Activated T-helper 2 cell treated with anti-CD3 and anti-CD28 coated beads, Interferon-gamma antibody, Interleukin-2, Interleukin-4, amounts not matched to agents 10 μg/mL and 5 μg/mL and 100 μg/mL, durations not matched to agents 14 hours and 24 hours and 36 hours (primary cell): Measurements from ENCODE around the gene SBK1. TPM values are rescaled to one million over a fixed set of nuclear protein-coding genes. Genes with fewer than 3 reads are reported as not detected.
"Not testable (repeated sequence)": the region's sequence is repeated elsewhere in the genome, so short reads cannot be mapped to it uniquely, and the experiment has no call there.

Experiments used
- DNase-seq: peaks from one replicate; pipeline ENCODE4 v3.0.0; 2021; ENCODE audit warnings: low spot score
- H3K27ac Mint-ChIP-seq: one replicate; pipeline ENCODE4 v1.8.0; 2021; ENCODE audit warnings: mixed read lengths
- H3K27me3 Mint-ChIP-seq: one replicate; pipeline ENCODE4 v1.8.0; 2021; ENCODE audit warnings: low read depth, mixed read lengths
- H3K36me3 Mint-ChIP-seq: one replicate; pipeline ENCODE4 v1.8.0; 2021; ENCODE audit warnings: low read depth, mixed read lengths
- H3K4me1 Mint-ChIP-seq: one replicate; pipeline ENCODE4 v1.8.0; 2021; ENCODE audit warnings: low read depth, mixed read lengths
- H3K4me3 Mint-ChIP-seq: one replicate; pipeline ENCODE4 v1.8.0; 2021; ENCODE audit warnings: low read depth, mild to moderate bottlenecking, moderate library complexity, mixed read lengths
- H3K9me3 Mint-ChIP-seq: one replicate; pipeline ENCODE4 v1.8.0; 2021; ENCODE audit warnings: mixed read lengths
- intact Hi-C: fragments of 100-400 bp; cut with micrococcal nuclease; formaldehyde crosslinking; loops from one replicate; pipeline ENCODE4 v1.15.1; 2023
- total RNA-seq: library from RNA; stranded (reverse); gene quantifications from 2 replicates; pipeline ENCODE4 v1.2.3, GENCODE V29; 2022

The SBK1 gene
- 1.3 and 1.4 TPM in 2 replicates for total RNA-seq

DNA sequence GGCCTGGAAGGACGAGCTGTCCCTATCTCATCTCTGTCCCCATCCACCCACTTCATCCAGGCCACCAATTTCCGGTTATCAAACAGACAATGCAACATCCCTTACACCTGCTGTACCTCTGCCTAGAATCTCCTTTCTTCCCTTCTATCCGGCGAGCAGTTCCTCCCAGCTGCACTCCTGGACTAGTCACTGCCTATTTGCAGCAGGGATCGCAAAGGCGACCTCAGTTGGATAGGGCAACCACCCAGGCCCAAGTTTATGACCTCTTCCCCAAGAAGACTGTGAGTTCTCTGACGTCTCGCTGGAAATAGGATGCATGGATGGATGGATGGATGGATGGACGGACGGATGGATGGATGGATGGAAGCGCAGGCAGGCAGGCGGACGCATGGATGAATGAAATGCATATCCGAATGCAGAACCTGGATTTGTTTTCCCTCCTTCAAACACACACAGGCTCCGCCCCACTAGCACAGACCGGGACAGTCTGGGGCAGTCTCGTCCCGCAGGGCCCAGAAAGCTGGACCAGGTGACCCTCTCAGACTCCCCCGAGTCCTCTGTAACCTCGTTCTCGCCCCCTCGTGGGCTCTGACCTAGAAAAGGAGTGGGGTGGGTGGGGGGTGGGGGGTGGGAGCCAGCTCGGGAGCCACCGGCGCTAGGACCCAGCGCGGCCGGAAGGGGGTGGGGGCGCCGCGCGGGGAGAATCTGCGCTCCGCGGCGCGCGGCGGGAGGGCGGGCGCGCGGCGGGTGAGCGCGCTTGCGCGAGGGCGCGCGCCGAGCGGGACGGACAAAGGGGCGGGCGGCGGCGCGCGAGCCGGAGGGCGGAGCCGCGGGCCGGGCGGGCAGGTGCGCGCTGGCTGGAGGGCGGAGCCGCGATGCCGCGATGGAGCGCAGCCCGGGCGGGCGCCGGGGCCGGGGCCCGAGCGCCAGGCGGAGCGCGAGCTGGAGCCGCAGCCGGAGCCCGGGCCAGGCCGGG, at the start of gene SBK1:
TSS of gene SBK1 (plus strand) at position 875 of the 976 bp plus-strand sequence. CDS start 24,867 bp downstream, outside the sequence.
- peaks cover 31% of the 10 kb centered on the region for H3K4me1 Mint-ChIP-seq
- no peaks in the 10 kb centered on the region for H3K36me3 Mint-ChIP-seq
- no peaks in the 10 kb centered on the region for H3K9me3 Mint-ChIP-seq
- H3K27ac Mint-ChIP-seq: peak within 1 kb of the TSS; percentile 62
- H3K27me3 Mint-ChIP-seq: peaks cover 22% of the 10 kb centered on the region
- H3K4me3 Mint-ChIP-seq: peak within 1 kb of the TSS; percentile 76
- intact Hi-C loops: loop anchor here (10.0 kb wide), 1 partner anchor 77 kb away; the partner anchor contains the start of gene XPO6
- peak; percentile 81 for DNase-seq

DNA sequence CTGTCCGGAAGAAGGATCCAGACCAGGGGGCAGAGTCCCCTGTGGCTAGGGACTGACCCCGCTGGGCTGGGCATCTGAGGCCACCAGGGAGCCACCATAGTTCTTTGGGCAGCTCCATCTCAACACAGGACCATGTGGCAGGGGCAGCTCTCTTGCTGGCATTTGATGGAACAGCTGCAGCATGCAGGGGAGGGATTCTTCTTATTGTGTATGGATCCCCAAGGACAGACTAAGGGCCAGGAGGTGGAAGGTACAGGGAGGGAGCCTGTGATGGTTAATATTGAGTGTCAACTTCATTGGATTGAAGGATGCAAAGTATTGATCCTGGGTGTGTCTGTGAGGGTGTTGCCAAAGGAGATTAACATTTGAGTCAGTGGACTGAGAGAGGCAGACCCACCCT, 42.8 kb upstream of the SBK1 start:
- H3K9me3 Mint-ChIP-seq, H3K4me3 Mint-ChIP-seq, intact Hi-C loops, H3K4me1 Mint-ChIP-seq, DNase-seq, H3K27ac Mint-ChIP-seq, H3K36me3 Mint-ChIP-seq, H3K27me3 Mint-ChIP-seq: not testable (repeated sequence)

DNA sequence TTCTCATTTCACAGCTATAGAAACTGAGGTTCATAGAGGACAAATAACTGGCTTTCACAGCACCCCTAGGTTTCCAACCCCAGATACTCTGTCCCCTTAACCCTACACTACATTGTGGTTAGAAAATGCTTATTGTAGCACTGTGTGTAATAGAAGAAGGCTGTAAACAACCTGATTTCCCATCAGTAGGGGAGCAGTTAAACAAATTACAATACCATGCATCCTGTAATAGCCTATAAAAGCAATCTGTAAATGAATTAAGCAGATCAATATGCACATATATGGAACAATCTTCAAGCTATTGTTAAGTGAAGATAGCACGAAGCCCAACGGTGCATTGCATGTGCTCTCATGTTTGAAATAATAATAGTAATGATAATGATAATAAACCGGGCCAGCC, 41.3 kb upstream of the SBK1 start:
- intact Hi-C loops: no loop called here
- Mint-ChIP-seq H3K27ac (no peak overlapping the region), H3K36me3 (no peaks in the 10 kb centered on the region), H3K4me1 (no peaks in the 10 kb centered on the region), H3K4me3 (no peak overlapping the region), H3K27me3 (peaks cover 4% of the 10 kb centered on the region), H3K9me3 (no peaks in the 10 kb centered on the region)
- DNase-seq: no peak

DNA sequence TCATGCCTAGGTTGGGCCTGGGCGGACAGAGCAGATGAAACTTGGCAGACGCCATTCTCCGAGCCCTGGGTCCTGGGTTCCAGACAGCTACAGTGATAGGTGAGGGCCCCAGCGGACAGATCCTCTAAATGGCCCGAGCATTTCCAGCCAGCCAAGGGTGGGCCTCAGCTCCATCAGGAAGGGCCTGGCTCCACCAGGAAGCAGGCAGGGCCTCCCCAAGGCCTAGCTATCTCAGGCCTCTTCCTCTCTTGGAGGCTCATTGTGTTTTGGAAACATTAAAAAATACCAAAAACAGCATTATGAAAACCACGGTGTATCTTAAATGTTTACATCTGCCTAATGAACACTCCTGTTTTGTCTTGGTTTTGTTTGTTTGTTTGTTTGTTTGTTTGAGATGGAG, 38.2 kb upstream of the SBK1 start:
- intact Hi-C loops: no loop called here
- Mint-ChIP-seq H3K4me1 (no peaks in the 10 kb centered on the region), H3K4me3 (no peak overlapping the region), H3K9me3 (no peaks in the 10 kb centered on the region), H3K27me3 (peaks cover 4% of the 10 kb centered on the region), H3K36me3 (no peaks in the 10 kb centered on the region), H3K27ac (no peak overlapping the region)
- DNase-seq: no peak

DNA sequence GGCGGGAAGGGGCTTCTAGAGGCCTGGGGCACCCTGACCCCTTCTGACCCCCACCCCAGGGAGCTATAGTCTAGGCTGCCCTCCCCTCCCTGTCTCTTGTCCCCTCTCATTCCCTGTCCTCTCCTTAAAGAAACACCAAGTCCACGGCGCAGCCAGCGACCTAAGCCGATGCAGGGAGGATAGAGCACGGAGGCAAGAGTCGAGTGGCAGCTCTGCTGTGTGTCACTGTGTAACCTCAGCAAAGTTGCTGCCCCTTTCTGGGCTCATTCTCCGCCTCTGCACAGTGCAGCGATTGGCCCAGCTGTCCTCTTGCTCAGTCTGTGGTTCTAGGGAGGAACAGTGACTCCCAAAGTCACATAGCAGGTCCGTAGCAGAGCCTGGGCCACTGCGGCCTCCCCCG, 36.5 kb upstream of the SBK1 start:
- DNase-seq: no peak
- H3K27ac Mint-ChIP-seq: no peak overlapping the region
- peaks cover 4% of the 10 kb centered on the region for H3K4me1 Mint-ChIP-seq
- H3K9me3 Mint-ChIP-seq: no peaks in the 10 kb centered on the region
- H3K27me3 Mint-ChIP-seq: peaks cover 8% of the 10 kb centered on the region
- intact Hi-C loops: no loop called here
- no peak overlapping the region for H3K4me3 Mint-ChIP-seq
- no peaks in the 10 kb centered on the region for H3K36me3 Mint-ChIP-seq

DNA sequence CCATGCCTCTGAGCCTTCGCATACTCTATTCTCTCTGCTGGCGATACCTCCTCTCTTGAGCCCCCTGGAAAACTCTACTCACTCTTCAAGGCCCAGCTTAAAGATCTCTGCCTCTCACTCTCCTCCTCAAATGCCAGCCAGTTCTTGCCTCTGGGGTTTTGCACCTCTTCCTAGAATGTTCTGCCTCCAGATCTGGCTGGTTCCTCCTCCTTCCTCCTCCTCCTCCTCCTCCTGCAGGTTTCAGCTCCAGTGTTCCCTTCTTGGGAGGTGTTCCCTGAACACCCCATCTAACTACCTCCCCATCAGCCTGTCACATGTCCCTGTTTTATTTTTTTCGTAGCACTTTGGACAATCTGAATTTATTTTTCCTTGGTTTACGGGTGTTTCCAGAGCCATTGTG, 35.1 kb upstream of the SBK1 start:
- Mint-ChIP-seq H3K27me3 (peaks cover 9% of the 10 kb centered on the region), H3K36me3 (no peaks in the 10 kb centered on the region), H3K9me3 (no peaks in the 10 kb centered on the region), H3K27ac (no peak overlapping the region), H3K4me1 (peaks cover 4% of the 10 kb centered on the region), H3K4me3 (no peak overlapping the region)
- intact Hi-C loops: no loop called here
- DNase-seq: no peak

DNA sequence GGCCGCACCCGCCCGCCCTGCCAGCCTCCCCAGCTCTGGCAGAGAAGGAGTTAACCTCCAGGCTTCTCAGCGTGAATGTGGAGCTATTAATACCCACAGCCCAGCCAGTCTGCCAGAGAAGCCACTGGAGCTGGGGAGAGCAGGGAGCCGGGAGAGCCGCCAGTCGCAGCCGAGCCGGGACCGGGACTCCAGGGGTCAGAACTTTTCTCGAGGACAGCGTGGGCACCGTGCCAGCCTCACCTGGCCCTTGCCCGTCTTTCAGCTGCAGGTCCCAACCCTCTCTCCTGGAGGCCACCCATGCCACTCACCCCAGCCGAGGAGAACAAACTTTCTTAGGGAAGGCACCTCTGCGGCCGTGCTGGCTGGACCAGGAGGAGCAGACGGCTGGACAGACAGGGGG, 33.8 kb upstream of the SBK1 start:
- Mint-ChIP-seq H3K4me1 (peaks cover 4% of the 10 kb centered on the region), H3K4me3 (no peak overlapping the region), H3K36me3 (no peaks in the 10 kb centered on the region), H3K27ac (no peak overlapping the region), H3K9me3 (no peaks in the 10 kb centered on the region), H3K27me3 (peaks cover 11% of the 10 kb centered on the region)
- intact Hi-C loops: no loop called here
- no peak for DNase-seq

DNA sequence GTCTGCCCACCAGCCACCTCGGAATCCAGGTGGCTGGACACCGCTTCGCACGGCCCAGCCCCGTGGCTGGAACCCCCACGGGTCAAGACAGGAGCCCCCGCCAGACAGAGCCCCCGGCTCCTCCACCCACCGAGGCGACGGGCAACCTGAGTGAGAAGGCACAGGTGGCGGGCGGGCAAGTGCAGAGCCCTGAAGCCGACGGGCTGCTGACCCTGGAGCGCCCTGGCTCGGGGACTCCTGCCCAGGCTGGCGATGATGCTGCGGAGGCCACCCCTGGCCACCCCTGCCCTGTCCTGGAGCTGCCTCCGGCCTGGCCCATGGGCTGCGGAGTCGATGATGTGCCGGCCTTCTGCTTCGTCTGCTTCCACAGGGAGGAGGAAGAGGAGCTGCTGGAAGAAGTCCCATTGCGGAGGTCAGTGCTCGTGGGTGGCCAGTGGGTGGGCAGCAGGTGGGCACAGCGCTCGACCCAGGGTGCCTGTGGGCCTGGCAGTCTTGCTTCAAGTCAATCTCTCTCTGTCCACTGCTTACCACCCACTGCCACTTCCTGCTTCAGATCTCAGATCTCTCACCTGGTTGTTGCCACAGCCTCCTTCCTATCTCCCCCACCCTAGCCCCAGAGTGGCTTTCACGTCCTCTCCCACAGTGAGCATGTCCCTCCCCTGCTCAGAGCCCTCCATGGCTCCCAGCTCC, 33.1 kb upstream of the SBK1 start:
- Mint-ChIP-seq H3K36me3 (no peaks in the 10 kb centered on the region), H3K4me1 (peaks cover 4% of the 10 kb centered on the region), H3K27me3 (peaks cover 14% of the 10 kb centered on the region), H3K4me3 (no peak overlapping the region), H3K9me3 (no peaks in the 10 kb centered on the region), H3K27ac (no peak overlapping the region)
- intact Hi-C loops: no loop called here
- DNase-seq: no peak

DNA sequence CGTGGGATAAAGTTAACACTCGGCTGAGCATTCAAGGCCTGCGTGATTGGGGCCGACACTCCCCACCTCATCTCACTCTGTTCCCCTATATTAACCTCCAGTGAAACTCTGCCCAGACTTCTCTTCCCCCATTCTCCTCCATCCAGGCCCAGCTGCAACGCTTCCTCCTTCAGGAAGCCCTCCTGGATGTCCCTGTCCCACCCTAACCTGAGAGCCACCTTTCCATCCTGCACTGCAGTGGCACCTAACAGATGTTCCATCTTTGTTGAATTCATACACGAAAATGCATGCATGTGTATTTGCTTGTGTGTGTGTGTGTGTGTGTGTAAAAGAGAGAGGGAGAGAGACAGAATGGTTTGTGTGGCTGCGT, 32.6 kb upstream of the SBK1 start:
- no peak overlapping the region for H3K4me3 Mint-ChIP-seq
- no peaks in the 10 kb centered on the region for H3K36me3 Mint-ChIP-seq
- intact Hi-C loops: no loop called here
- H3K4me1 Mint-ChIP-seq: peaks cover 4% of the 10 kb centered on the region
- H3K9me3 Mint-ChIP-seq: no peaks in the 10 kb centered on the region
- no peak for DNase-seq
- H3K27ac Mint-ChIP-seq: no peak overlapping the region
- H3K27me3 Mint-ChIP-seq: peaks cover 18% of the 10 kb centered on the region

DNA sequence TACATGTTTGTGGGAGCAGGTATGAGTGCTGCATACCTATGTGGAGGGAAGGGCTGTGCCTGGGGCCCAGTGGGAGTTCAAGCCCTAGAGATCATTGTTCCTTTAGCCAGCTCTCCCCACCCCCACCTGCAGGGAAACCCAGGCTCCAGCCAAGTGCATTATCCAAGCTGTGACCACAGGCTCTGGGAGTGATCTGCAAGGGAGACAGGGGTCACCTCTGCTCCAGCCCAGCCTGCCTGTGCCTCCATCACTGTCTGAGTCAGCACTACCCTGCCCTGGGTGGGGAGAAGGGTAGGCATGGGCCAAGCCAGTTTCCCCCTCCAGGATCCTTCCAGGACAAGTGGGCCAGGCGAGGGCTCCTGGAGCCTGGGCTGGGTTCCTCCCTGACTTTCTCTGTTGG, 32.1 kb upstream of the SBK1 start:
- DNase-seq: no peak
- Mint-ChIP-seq H3K4me3 (no peak overlapping the region), H3K9me3 (no peaks in the 10 kb centered on the region), H3K36me3 (no peaks in the 10 kb centered on the region), H3K27me3 (peaks cover 20% of the 10 kb centered on the region), H3K4me1 (peaks cover 4% of the 10 kb centered on the region), H3K27ac (no peak overlapping the region)
- intact Hi-C loops: no loop called here

DNA sequence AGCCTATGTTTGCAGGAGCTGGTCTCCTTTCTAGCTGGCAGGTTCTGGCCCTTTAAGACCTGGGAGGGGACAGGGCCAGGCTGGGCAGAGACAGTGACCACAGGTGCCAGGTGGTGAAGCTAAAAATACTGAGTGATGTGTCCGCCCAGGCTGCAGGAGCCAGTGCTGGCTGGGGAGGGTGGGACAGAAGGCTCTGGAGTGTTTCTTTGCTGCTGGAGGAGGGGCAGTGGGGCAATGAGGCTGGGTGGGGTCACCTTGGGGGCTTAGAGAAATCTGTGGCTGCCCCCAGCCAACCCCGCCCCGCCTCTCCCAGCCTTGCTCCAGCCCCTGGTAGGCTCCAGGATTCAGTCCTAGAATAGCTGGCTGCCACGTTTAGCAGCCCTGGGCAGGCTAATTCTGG, 30.4 kb upstream of the SBK1 start:
- H3K9me3 Mint-ChIP-seq: no peaks in the 10 kb centered on the region
- peaks cover 20% of the 10 kb centered on the region for H3K27me3 Mint-ChIP-seq
- H3K4me3 Mint-ChIP-seq: no peak overlapping the region
- no peak for DNase-seq
- H3K27ac Mint-ChIP-seq: no peak overlapping the region
- no peaks in the 10 kb centered on the region for H3K36me3 Mint-ChIP-seq
- intact Hi-C loops: no loop called here
- peaks cover 4% of the 10 kb centered on the region for H3K4me1 Mint-ChIP-seq

DNA sequence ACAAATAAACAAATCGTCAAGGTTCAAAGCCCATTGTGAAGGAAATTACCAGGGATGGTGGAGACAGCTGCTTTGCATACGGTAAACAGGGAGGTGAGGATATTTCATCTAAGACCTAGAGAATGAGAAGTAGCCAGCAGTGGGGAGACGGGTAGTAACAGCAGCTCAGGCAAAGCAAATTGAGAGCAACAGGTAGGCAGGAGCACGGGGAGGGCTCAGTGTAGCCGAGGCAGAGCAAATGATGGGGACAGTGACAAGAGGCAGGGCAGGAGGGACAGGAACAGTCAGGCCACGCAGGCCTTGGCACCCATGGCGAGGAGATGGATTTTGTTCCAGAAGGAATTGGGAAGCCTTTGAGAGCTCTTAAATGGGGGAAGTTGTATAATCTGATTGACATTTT, 29.0 kb upstream of the SBK1 start:
- Mint-ChIP-seq H3K4me3 (no peak overlapping the region), H3K27me3 (peaks cover 20% of the 10 kb centered on the region), H3K36me3 (no peaks in the 10 kb centered on the region), H3K27ac (no peak overlapping the region), H3K4me1 (peaks cover 4% of the 10 kb centered on the region), H3K9me3 (no peaks in the 10 kb centered on the region)
- intact Hi-C loops: no loop called here
- no peak for DNase-seq

DNA sequence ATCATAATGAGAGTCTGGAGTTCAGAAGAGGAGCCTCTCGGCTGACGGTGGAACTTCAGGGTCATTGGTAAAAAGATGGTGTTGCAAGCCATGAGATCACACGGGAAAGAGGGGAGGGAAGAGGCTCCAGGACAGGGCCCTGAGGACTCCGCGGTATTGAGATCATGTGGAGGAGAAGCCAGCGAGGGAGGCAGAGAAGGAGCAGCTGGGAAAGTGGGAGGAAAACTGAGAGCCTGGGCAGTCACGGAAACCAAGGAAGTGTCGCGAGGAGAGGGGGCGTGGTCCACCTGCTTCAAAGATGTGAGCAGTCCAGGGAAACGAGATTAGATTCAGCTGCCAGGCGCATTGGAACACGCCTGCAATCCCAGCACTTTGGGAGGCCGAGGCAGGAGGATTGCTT, 27.7 kb upstream of the SBK1 start:
- peaks cover 1% of the 10 kb centered on the region for H3K4me1 Mint-ChIP-seq
- H3K27ac Mint-ChIP-seq: no peak overlapping the region
- H3K4me3 Mint-ChIP-seq: no peak overlapping the region
- no peaks in the 10 kb centered on the region for H3K9me3 Mint-ChIP-seq
- H3K27me3 Mint-ChIP-seq: peaks cover 20% of the 10 kb centered on the region
- intact Hi-C loops: no loop called here
- no peak for DNase-seq
- no peaks in the 10 kb centered on the region for H3K36me3 Mint-ChIP-seq
